ENCODE data around the gene PGA3.

The PGA3 gene

DNA sequence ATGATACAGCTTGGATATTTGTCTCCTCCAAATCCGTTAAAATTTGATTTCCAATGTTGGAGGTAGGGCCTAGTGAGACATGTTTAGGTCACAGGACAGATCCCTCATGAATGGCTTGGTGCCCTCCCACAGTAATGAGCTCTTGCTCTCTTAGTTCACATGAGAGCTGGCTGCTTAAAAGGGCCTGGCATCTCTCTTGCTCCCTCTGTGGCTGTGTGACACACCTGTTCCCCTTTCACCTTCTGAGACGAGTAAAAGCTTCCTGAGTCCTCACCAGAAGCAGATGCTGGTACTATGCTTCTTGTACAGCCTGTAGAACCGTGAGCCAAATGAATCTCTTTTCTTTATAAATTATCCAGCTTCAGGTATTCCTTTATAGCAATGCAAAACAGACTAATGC, 45.6 kb upstream of the PGA3 start:
- H3K4me3 ChIP-seq (ENCODE audit: low read depth, low read length): no peak overlapping the region
- ChIA-PET CTCF (interaction anchor here (0.6 to 2.1 kb wide), 4 partner anchors 16 to 314 kb away, joined by 3 to 6 read pairs (median 6); no protein-coding TSS in a partner anchor), POLR2A (no interaction called here)
- H3K4me1 ChIP-seq (ENCODE audit: control insufficient read depth, insufficient read depth, low read length): no peaks in the 10 kb centered on the region
- H3K9me3 ChIP-seq (ENCODE audit: control insufficient read depth, insufficient read depth, low read depth, low read length): no peaks in the 10 kb centered on the region
- TF ChIP-seq ZNF837 (tag by site-specific recombination; IDR thresholded peaks at IDR 0.05) (no peak), ZNF701 (tag by site-specific recombination; IDR thresholded peaks at IDR 0.05) (no peak), ZNF23 (tag by site-specific recombination; IDR thresholded peaks at IDR 0.05; ENCODE audit: borderline replicate concordance) (no peak), ZNF335 (tag by site-specific recombination; conservative IDR thresholded peaks at IDR 0.05) (no peak), ZSCAN23 (tag by site-specific recombination; IDR thresholded peaks at IDR 0.05) (no peak), ZNF548 (tag by site-specific recombination; IDR thresholded peaks at IDR 0.05) (no peak), ZNF510 (tag by site-specific recombination; IDR thresholded peaks at IDR 0.05; ENCODE audit: insufficient replicate concordance) (no peak)
- TF ChIP-seq, protein P1, sequence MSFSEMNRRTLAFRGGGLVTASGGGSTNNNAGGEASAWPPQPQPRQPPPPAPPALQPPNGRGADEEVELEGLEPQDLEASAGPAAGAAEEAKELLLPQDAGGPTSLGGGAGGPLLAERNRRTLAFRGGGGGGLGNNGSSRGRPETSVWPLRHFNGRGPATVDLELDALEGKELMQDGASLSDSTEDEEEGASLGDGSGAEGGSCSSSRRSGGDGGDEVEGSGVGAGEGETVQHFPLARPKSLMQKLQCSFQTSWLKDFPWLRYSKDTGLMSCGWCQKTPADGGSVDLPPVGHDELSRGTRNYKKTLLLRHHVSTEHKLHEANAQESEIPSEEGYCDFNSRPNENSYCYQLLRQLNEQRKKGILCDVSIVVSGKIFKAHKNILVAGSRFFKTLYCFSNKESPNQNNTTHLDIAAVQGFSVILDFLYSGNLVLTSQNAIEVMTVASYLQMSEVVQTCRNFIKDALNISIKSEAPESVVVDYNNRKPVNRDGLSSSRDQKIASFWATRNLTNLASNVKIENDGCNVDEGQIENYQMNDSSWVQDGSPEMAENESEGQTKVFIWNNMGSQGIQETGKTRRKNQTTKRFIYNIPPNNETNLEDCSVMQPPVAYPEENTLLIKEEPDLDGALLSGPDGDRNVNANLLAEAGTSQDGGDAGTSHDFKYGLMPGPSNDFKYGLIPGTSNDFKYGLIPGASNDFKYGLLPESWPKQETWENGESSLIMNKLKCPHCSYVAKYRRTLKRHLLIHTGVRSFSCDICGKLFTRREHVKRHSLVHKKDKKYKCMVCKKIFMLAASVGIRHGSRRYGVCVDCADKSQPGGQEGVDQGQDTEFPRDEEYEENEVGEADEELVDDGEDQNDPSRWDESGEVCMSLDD (tag by site-specific recombination; IDR thresholded peaks at IDR 0.05): no peak
- TF ChIP-seq, protein P2, sequence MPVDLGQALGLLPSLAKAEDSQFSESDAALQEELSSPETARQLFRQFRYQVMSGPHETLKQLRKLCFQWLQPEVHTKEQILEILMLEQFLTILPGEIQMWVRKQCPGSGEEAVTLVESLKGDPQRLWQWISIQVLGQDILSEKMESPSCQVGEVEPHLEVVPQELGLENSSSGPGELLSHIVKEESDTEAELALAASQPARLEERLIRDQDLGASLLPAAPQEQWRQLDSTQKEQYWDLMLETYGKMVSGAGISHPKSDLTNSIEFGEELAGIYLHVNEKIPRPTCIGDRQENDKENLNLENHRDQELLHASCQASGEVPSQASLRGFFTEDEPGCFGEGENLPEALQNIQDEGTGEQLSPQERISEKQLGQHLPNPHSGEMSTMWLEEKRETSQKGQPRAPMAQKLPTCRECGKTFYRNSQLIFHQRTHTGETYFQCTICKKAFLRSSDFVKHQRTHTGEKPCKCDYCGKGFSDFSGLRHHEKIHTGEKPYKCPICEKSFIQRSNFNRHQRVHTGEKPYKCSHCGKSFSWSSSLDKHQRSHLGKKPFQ (tag by site-specific recombination; IDR thresholded peaks at IDR 0.05): no peak
- no peak overlapping the region for H3K27ac ChIP-seq (ENCODE audit: extremely low read depth, low read depth, low read length)
- H3K36me3 ChIP-seq (ENCODE audit: control insufficient read depth in 2 of 2, insufficient read depth in 1 of 2, low read length in 2 of 2): peaks cover 0 to 13% of the 10 kb centered on the region in 2 experiments; a peak in 1 of 3 replicates

DNA sequence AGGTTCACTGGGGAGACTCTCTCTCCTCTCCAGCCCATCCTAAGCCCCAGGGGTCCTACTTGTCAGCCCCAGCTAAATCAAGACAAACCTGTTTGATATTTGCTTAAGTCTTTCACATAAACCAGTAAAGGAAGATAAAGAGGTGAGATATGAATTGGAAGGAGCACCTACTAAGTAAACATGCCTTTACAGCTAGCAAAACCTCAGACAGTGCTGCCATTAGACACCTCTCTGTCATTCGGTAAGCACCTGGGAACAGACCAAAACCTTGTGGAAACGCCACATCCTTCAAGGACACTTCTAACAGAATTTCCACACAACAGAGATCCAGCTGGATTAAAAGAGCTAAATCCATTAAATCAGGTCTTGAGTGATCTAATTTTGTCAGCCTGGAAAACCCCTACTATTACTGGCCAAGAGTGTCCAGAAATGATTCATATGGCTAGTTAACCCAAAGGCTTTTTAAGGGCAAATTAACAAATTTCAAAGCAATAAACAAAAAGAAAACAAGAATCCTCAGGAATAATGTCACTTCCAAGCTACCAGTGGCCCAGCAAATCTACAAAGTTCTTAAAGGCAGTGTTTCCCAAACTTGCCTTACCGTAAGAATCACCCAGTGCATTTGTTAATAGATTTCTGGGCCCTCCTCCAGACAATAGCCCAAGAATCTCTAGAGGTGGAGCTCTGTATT, 44.5 kb upstream of the PGA3 start:
- Histone ChIP-seq H3K27ac (ENCODE audit: extremely low read depth, low read depth, low read length) (no peak overlapping the region), H3K4me3 (ENCODE audit: low read depth, low read length) (no peak overlapping the region), H3K36me3 (ENCODE audit: control insufficient read depth in 2 of 2, insufficient read depth in 1 of 2, low read length in 2 of 2) (peaks cover 0 to 13% of the 10 kb centered on the region in 2 experiments; a peak in 1 of 3 replicates), H3K9me3 (ENCODE audit: control insufficient read depth, insufficient read depth, low read depth, low read length) (no peaks in the 10 kb centered on the region), H3K4me1 (ENCODE audit: control insufficient read depth, insufficient read depth, low read length) (no peaks in the 10 kb centered on the region)
- CTCF ChIA-PET: interaction anchor here (0.8 to 2.1 kb wide), 2 partner anchors 20 to 29 kb away, joined by 4 to 5 read pairs; no protein-coding TSS in a partner anchor
- POLR2A ChIA-PET: no interaction called here
- TF ChIP-seq ZNF155 (tag by site-specific recombination; IDR thresholded peaks at IDR 0.05): no peak
- no peak for TF ChIP-seq ZNF37A (tag by site-specific recombination; IDR thresholded peaks at IDR 0.05)
- TF ChIP-seq ZNF157 (tag by site-specific recombination; IDR thresholded peaks at IDR 0.05): no peak
- TF ChIP-seq YY1 (tag by site-specific recombination; IDR thresholded peaks at IDR 0.05): no peak

DNA sequence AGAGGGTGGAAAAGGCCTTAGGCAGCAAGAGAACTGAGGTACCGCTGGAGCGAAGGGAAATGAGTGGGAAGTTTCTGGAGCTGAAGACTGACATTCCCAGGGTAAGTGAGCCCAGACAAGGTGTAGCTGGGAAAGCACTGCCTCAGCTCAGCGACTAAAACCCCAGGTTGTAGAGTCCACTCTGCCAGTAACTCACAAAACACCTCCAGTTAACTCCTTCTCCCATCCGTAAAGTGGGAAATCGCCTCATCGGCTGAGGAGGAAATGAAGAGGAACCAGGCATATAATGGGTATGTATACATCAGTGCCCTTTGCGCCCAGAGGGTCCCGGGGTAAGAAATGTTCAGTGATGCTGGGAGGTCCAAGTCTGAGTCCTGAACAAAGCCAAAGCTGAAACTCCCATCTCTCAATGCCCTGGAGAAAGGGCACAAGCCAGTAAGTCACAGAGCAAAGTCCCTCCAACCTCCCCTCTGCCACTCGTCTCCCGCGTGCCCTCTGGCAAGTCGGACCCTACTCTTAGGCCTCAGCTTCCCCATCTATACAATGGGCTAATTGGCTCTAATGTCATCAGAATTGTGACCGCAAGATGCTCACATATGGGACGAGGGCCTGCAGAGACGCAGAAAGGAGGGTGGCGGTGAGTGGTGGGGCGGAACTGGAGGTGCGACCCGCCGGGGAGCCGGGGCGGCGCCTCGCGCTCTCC, 42.7 kb upstream of the PGA3 start:
- Histone ChIP-seq H3K9me3 (ENCODE audit: control insufficient read depth, insufficient read depth, low read depth, low read length) (no peaks in the 10 kb centered on the region), H3K36me3 (ENCODE audit: control insufficient read depth in 2 of 2, insufficient read depth in 1 of 2, low read length in 2 of 2) (peaks cover 0 to 13% of the 10 kb centered on the region in 2 experiments; a peak in 1 of 3 replicates), H3K4me1 (ENCODE audit: control insufficient read depth, insufficient read depth, low read length) (no peaks in the 10 kb centered on the region), H3K4me3 (ENCODE audit: low read depth, low read length) (peak overlapping the region; percentile 75), H3K27ac (ENCODE audit: extremely low read depth, low read depth, low read length) (peak overlapping the region; percentile 80)
- ChIA-PET POLR2A (no interaction called here), CTCF (interaction anchor here (1.4 to 1.6 kb wide), 2 partner anchors 8 to 30 kb away, joined by 4 read pairs; no protein-coding TSS in a partner anchor)
- TF ChIP-seq ZNF423 (tag by site-specific recombination; IDR thresholded peaks at IDR 0.05) (no peak), ZBTB1 (tag by site-specific recombination; IDR thresholded peaks at IDR 0.05) (no peak), ZNF514 (tag by site-specific recombination; IDR thresholded peaks at IDR 0.05) (no peak), ZNF658 (tag by site-specific recombination; IDR thresholded peaks at IDR 0.05) (no peak), ZNF174 (tag by site-specific recombination; IDR thresholded peaks at IDR 0.05) (no peak), YY1 (tag by site-specific recombination; IDR thresholded peaks at IDR 0.05) (0 out of 2 replicates have a peak, but pooled peaks have one; percentile 3), ZNF792 (tag by site-specific recombination; IDR thresholded peaks at IDR 0.05) (no peak), ZNF132 (tag by site-specific recombination; IDR thresholded peaks at IDR 0.05; ENCODE audit: borderline replicate concordance) (no peak)
- TF ChIP-seq, protein P3, sequence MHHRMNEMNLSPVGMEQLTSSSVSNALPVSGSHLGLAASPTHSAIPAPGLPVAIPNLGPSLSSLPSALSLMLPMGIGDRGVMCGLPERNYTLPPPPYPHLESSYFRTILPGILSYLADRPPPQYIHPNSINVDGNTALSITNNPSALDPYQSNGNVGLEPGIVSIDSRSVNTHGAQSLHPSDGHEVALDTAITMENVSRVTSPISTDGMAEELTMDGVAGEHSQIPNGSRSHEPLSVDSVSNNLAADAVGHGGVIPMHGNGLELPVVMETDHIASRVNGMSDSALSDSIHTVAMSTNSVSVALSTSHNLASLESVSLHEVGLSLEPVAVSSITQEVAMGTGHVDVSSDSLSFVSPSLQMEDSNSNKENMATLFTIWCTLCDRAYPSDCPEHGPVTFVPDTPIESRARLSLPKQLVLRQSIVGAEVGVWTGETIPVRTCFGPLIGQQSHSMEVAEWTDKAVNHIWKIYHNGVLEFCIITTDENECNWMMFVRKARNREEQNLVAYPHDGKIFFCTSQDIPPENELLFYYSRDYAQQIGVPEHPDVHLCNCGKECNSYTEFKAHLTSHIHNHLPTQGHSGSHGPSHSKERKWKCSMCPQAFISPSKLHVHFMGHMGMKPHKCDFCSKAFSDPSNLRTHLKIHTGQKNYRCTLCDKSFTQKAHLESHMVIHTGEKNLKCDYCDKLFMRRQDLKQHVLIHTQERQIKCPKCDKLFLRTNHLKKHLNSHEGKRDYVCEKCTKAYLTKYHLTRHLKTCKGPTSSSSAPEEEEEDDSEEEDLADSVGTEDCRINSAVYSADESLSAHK (tag by site-specific recombination; IDR thresholded peaks at IDR 0.05): peak; percentile 11; the same call in 1 of the 2 replicates
- TF ChIP-seq, protein P4, sequence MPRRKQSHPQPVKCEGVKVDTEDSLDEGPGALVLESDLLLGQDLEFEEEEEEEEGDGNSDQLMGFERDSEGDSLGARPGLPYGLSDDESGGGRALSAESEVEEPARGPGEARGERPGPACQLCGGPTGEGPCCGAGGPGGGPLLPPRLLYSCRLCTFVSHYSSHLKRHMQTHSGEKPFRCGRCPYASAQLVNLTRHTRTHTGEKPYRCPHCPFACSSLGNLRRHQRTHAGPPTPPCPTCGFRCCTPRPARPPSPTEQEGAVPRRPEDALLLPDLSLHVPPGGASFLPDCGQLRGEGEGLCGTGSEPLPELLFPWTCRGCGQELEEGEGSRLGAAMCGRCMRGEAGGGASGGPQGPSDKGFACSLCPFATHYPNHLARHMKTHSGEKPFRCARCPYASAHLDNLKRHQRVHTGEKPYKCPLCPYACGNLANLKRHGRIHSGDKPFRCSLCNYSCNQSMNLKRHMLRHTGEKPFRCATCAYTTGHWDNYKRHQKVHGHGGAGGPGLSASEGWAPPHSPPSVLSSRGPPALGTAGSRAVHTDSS (tag by site-specific recombination; IDR thresholded peaks at IDR 0.05): no peak
